ENCODE results near the gene CCSER2. TPM values are rescaled to one million over a fixed set of nuclear protein-coding genes. Genes with fewer than 3 reads are reported as not detected.

Gene CCSER2
- total and polyA plus RNA-seq, 12 donors: 8.3 to 63.9 (median 38.1) TPM

- Histone ChIP-seq H3K4me3 (no peak overlapping the region), H3K36me3 (replicated peaks in 1 of 2) (no peaks in the 10 kb centered on the region), H3K9me3 (replicated peaks in 1 of 3) (no peaks in the 10 kb centered on the region), H3K27me3 (peaks cover 13% of the 10 kb centered on the region), H3K27ac (no peak overlapping the region), H3K4me1 (replicated peaks in 1 of 2) (peaks cover 5 to 6% of the 10 kb centered on the region in 2 donors)
- no peak for TF ChIP-seq POLR2A (IDR thresholded peaks at IDR 0.05)
- TF ChIP-seq CTCF (IDR thresholded peaks at IDR 0.05): no peak
- no peak for DNase-seq
- 76 to 81% (median 78%) methylated on average over 25 of the region's 25 CpGs for WGBS, 4 donors
- intact Hi-C loops (cut with DNase I): loop anchor here in 1 of 2 donors (5.0 kb wide), 1 partner anchor 1834 kb away; no protein-coding TSS in a partner anchor
These were observed 214.4 kb downstream of the CCSER2 start for GRCh38 chr10:84542522-84543490.

- TF ChIP-seq POLR2A (IDR thresholded peaks at IDR 0.05): no peak
- DNase-seq: no peak
- intact Hi-C loops (cut with DNase I): loop anchor here in 1 of 2 donors (5.0 kb wide), 1 partner anchor 1833 kb away; no protein-coding TSS in a partner anchor
- WGBS, 4 donors: 80 to 88% (median 80%) methylated on average over 5 of the region's 5 CpGs
- H3K4me3 ChIP-seq: no peak overlapping the region
- no peak overlapping the region for H3K27ac ChIP-seq
- no peaks in the 10 kb centered on the region for H3K36me3 ChIP-seq (replicated peaks in 1 of 2)
- H3K9me3 ChIP-seq (replicated peaks in 1 of 3): no peaks in the 10 kb centered on the region
- H3K27me3 ChIP-seq: peaks cover 13% of the 10 kb centered on the region
- peaks cover 5 to 6% of the 10 kb centered on the region in 2 donors for H3K4me1 ChIP-seq (replicated peaks in 1 of 2)
These were observed 215.6 kb downstream of the CCSER2 start for GRCh38 chr10:84543948-84544347.

DNA sequence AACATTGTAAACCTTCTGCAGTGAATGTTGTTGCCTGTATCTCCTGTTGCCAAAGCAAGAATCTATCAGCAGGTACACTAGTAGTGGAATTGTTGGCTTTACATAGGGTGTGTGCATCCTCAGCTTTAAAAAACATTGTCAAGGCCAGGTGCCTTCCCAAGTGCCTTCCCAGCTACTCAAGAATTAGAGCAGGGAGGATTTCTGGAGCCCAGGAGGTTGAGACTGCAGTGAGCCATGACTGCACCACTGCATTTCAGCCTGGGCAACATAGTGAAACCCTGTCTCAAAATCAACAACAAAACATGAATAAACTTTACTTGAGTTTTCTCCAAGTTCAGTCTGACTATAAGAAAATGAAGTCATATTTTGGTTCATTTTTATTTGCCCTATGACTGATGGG, 217.3 kb downstream of the CCSER2 start:
- H3K27me3 ChIP-seq: peaks cover 12% of the 10 kb centered on the region
- H3K9me3 ChIP-seq (replicated peaks in 1 of 3): no peaks in the 10 kb centered on the region
- no peak for DNase-seq
- no peak overlapping the region for H3K4me3 ChIP-seq
- H3K27ac ChIP-seq: no peak overlapping the region
- intact Hi-C loops (cut with DNase I): no loop called here
- peaks cover 4 to 5% of the 10 kb centered on the region in 2 donors for H3K4me1 ChIP-seq (replicated peaks in 1 of 2)
- H3K36me3 ChIP-seq (replicated peaks in 1 of 2): no peaks in the 10 kb centered on the region
- no peak for TF ChIP-seq CTCF (IDR thresholded peaks at IDR 0.05)
- no peak for TF ChIP-seq POLR2A (IDR thresholded peaks at IDR 0.05)

GRCh38 chr10:84546609-84547008, 218.2 kb downstream of the CCSER2 start:
- H3K4me1 ChIP-seq (replicated peaks in 1 of 2): no peaks in the 10 kb centered on the region
- no peaks in the 10 kb centered on the region for H3K36me3 ChIP-seq (replicated peaks in 1 of 2)
- H3K4me3 ChIP-seq: no peak overlapping the region
- no peak for DNase-seq
- no peak for TF ChIP-seq CTCF (IDR thresholded peaks at IDR 0.05)
- TF ChIP-seq POLR2A (IDR thresholded peaks at IDR 0.05): no peak
- intact Hi-C loops (cut with DNase I): no loop called here
- H3K27me3 ChIP-seq: peaks cover 11% of the 10 kb centered on the region
- 74 to 83% (median 78%) methylated on average over 8 of the region's 8 CpGs for WGBS, 4 donors
- no peaks in the 10 kb centered on the region for H3K9me3 ChIP-seq (replicated peaks in 1 of 3)
- H3K27ac ChIP-seq: no peak overlapping the region

Data from adrenal gland (tissue), 12 donors.